AG04450 (cell line): ENCODE data around the gene BTBD18. TPM values are rescaled to one million over a fixed set of nuclear protein-coding genes. Genes with fewer than 3 reads are reported as not detected.

Experiments used
- CTCF ChIA-PET: fragments of 300-600, 350-600 bp; formaldehyde crosslinking; extraction: SDS; loops from one replicate; lab custom pipeline; 2022; ENCODE audit warnings: antibody characterized with exemption, inconsistent platforms; lab: Charles Lee
- POLR2A ChIA-PET: fragments of 350-600 bp; formaldehyde crosslinking; extraction: SDS; loops from one replicate; lab custom pipeline; 2021; ENCODE audit warnings: antibody characterized with exemption, inconsistent platforms; lab: Yijun Ruan, JAX
- DNase-seq: peaks from one replicate; pipeline ENCODE4 v3.0.0-alpha.2; 2011; ENCODE audit warnings: low read depth, low spot score
- H3K27ac ChIP-seq: one replicate; pipeline ENCODE4 v1.5.1; 2012; ENCODE audit warnings: low read depth, low read length, control low read depth
- H3K27me3 ChIP-seq: one replicate; pipeline ENCODE4 v1.6.0; 2012; ENCODE audit warnings: low read length; ENCODE audit not compliant: control insufficient read depth, insufficient read depth
- H3K4me3 ChIP-seq: 2 replicates; pipeline ENCODE4 v1.5.1; 2011; ENCODE audit warnings: mild to moderate bottlenecking, low read depth, low read length, control low read depth
- H3K9me3 ChIP-seq: 2 replicates; pipeline ENCODE4 v1.5.1; 2012; ENCODE audit warnings: low read length; ENCODE audit not compliant: control insufficient read depth, insufficient read depth
- polyA plus RNA-seq: library from polyadenylated mRNA; depleted of rRNA; stranded (reverse); fragments of >200 nt; gene quantifications from 2 replicates; pipeline ENCODE4 v1.2.3, GENCODE V29; 2011
- TF ChIP-seq, protein P1 (sequence below): IDR thresholded peaks from 2 replicates; pipeline ENCODE4 v1.5.1; 2011; ENCODE audit warnings: low read depth, low read length, control low read depth, inconsistent platforms

BTBD18 gene
- polyA plus RNA-seq, 1 experiment = not detected

DNA sequence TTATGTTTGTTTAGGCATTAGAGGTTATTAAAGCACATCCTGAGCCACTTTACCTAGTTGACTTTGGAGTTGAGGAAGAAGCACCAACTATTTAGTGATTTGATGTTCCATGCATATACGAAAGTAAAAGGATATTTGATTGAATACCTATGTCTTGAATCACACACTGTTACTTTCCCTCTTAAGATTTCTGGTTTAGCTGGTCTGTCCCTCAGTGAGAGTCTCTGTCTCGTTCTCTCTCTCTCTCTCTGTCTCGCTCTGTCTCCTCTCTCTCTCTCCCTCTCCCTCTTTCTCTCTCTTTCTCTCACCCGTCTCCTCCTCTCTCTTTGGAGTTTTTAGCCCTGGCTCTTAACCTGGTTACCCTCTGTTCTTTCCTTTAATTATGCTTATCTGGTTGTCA, 20.9 kb upstream of the BTBD18 start:
- Histone ChIP-seq H3K9me3 (no peaks in the 10 kb centered on the region), H3K27ac (no peak overlapping the region), H3K4me3 (no peak overlapping the region), H3K27me3 (no peaks in the 10 kb centered on the region)
- POLR2A ChIA-PET = no interaction called here
- TF ChIP-seq, protein P1, sequence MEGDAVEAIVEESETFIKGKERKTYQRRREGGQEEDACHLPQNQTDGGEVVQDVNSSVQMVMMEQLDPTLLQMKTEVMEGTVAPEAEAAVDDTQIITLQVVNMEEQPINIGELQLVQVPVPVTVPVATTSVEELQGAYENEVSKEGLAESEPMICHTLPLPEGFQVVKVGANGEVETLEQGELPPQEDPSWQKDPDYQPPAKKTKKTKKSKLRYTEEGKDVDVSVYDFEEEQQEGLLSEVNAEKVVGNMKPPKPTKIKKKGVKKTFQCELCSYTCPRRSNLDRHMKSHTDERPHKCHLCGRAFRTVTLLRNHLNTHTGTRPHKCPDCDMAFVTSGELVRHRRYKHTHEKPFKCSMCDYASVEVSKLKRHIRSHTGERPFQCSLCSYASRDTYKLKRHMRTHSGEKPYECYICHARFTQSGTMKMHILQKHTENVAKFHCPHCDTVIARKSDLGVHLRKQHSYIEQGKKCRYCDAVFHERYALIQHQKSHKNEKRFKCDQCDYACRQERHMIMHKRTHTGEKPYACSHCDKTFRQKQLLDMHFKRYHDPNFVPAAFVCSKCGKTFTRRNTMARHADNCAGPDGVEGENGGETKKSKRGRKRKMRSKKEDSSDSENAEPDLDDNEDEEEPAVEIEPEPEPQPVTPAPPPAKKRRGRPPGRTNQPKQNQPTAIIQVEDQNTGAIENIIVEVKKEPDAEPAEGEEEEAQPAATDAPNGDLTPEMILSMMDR = no peak
- no peak for DNase-seq
- CTCF ChIA-PET = interaction anchor here (4.2 kb wide), 1 partner anchor 28 kb away, joined by 30 read pairs; no protein-coding TSS in a partner anchor

DNA sequence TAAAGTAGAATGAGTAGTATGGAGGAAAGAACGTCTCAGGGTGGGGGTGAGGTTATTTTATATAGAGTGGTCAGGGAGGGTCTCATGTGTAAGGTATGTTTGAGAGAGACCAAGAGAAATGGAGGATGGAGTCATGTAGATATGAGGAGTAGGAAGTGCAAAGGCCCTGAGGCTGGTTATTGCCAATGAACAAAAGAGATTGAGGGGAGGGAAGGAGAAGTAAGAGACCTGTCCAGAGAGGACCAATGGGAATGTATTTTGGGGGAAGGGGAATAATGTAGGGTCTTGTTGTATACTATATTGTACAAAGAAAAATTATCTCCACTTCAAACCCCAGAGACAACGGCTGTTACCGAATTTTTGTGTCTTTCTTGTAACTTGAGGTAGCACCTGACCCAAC, 19.7 kb upstream of the BTBD18 start:
- no peak for DNase-seq
- H3K27ac ChIP-seq = no peak overlapping the region
- CTCF ChIA-PET = interaction anchor here (1.2 to 4.2 kb wide), 2 partner anchors 20 to 29 kb away, joined by 4 to 30 read pairs; partner anchors contain the start of gene BTBD18
- no peaks in the 10 kb centered on the region for H3K27me3 ChIP-seq
- POLR2A ChIA-PET = interaction anchor here (0.7 kb wide), 3 partner anchors 57 to 579 kb away, joined by 3 to 4 read pairs (median 3); no protein-coding TSS in a partner anchor
- no peak overlapping the region for H3K4me3 ChIP-seq
- no peaks in the 10 kb centered on the region for H3K9me3 ChIP-seq
- TF ChIP-seq, protein P1 = no peak

DNA sequence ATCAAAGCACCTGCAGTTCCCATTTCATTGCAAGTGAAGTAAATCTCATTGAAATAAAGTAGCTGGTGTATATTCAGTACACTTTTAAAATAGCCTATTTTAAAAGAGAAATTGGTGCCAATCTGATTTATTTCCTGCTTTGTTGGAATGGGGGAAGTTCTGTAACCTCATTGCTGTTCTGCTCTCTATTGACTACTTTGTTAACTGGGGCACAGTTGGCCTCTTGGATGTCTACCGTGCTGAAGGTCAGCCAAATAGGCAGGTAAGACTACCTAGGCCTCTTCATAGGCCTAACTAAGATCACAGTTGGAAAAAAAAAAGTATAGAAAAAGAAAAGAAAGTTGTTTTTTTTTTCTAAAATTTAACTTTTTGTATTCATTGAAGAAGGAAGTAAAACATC, 19.2 kb upstream of the BTBD18 start:
- ChIA-PET CTCF (interaction anchor here (1.1 to 4.2 kb wide), 3 partner anchors 9 to 30 kb away, joined by 4 to 30 read pairs (median 4); partner anchors contain the start of gene BTBD18), POLR2A (interaction anchor here (0.7 kb wide), 1 partner anchor 61 kb away, joined by 3 read pairs; no protein-coding TSS in a partner anchor)
- no peak overlapping the region for H3K27ac ChIP-seq

DNA sequence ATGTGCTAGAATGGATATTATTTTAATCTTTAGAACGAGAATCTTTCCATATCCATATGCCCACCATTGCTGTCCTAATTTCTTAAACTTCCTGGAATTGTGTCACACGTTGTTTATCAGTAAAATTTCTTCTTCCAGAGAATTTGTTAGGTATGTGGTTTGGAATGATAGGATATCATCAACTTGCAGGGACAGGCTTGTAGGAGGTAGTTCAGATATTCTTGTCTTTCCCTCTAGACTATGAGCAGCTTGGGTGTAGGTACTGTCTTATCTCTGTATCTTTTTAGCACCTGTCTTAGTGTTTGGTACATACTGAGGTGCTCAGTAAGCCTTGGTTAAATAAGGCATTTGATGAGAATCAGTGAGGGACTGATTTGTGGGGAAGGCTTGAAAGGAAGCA, 13.4 kb upstream of the BTBD18 start:
- CTCF ChIA-PET = interaction anchor here (0.5 to 9.9 kb wide), 8 partner anchors 10 to 759 kb away, joined by 3 to 157 read pairs (median 5); partner anchors contain the start of gene BTBD18
- no peak overlapping the region for H3K27ac ChIP-seq
- DNase-seq = no peak

More for the DNA sequence above, 19.2 kb upstream of the BTBD18 start:
- DNase-seq = no peak
- Histone ChIP-seq H3K27me3 (no peaks in the 10 kb centered on the region), H3K9me3 (no peaks in the 10 kb centered on the region), H3K4me3 (no peak overlapping the region)
- TF ChIP-seq, protein P1 = no peak

More for the DNA sequence above, 13.4 kb upstream of the BTBD18 start:
- Histone ChIP-seq H3K4me3 (peak overlapping the region; percentile 89), H3K9me3 (no peaks in the 10 kb centered on the region), H3K27me3 (no peaks in the 10 kb centered on the region)
- TF ChIP-seq, protein P1 = no peak
- POLR2A ChIA-PET = interaction anchor here (0.6 to 2.6 kb wide), 5 partner anchors 11 to 86 kb away, joined by 3 to 12 read pairs (median 6); partner anchors contain the start of gene SELENOH
